Gastroesophageal sphincter (tissue), 3 donors: ENCODE results near the gene IDUA.

ENCODE experiments used
- EP300 ChIP-seq: sonication (generic); formaldehyde crosslinking; IDR thresholded peaks from one replicate; pipeline ENCODE4 v1.6.1; 2017; ENCODE audit warnings: antibody characterized with exemption, mild to moderate bottlenecking
- POLR2A ChIP-seq, 2 donors: fragments of 450-650 bp; IDR thresholded peaks; one replicate each; pipeline ENCODE4 v1.6.1; 2017; ENCODE audit warnings: antibody characterized with exemption in 2 of 2, mild to moderate bottlenecking in 2 of 2, moderate library complexity in 1 of 2
- POLR2AphosphoS5 ChIP-seq: sonication (generic); formaldehyde crosslinking; IDR thresholded peaks from one replicate; pipeline ENCODE4 v1.6.1; 2017; ENCODE audit warnings: antibody characterized with exemption
- TF ChIP-seq, protein P1 (sequence below), 4 experiments: fragments of 200-600 bp in 2 of 4; fragments of 450-650 bp in 2 of 4; sonication (generic) in 1 of 4; IDR thresholded peaks; one replicate each; pipeline ENCODE4 v1.5.1; 2017 to 2019; ENCODE audit warnings: antibody characterized with exemption in 4 of 4, mild to moderate bottlenecking in 2 of 4, moderate library complexity in 2 of 4

DNA sequence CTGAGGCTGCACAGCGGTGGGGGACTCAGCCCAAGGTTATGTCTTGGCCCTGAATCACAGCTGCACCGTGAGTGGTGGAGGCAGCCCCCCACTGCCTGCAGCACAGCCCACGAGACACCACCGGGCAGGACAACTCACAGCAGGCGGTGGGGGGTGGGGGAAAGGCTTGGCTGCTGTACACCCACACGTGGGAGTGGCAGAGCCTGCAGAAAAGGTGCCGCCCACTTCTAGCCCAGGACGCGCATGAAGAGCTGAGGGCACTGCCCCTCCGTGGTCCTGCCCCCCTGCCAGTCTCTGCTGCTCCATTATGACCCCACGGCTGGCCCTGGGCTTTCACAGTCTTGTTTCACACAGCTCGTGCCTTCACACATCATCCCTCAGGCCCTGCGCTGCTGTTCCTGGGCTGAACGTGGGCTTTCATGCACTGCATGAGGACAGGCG is 65.4 kb downstream of the IDUA start:
- TF ChIP-seq, protein P1, sequence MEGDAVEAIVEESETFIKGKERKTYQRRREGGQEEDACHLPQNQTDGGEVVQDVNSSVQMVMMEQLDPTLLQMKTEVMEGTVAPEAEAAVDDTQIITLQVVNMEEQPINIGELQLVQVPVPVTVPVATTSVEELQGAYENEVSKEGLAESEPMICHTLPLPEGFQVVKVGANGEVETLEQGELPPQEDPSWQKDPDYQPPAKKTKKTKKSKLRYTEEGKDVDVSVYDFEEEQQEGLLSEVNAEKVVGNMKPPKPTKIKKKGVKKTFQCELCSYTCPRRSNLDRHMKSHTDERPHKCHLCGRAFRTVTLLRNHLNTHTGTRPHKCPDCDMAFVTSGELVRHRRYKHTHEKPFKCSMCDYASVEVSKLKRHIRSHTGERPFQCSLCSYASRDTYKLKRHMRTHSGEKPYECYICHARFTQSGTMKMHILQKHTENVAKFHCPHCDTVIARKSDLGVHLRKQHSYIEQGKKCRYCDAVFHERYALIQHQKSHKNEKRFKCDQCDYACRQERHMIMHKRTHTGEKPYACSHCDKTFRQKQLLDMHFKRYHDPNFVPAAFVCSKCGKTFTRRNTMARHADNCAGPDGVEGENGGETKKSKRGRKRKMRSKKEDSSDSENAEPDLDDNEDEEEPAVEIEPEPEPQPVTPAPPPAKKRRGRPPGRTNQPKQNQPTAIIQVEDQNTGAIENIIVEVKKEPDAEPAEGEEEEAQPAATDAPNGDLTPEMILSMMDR (IDR thresholded peaks at IDR 0.05): no peak
- no peak for TF ChIP-seq POLR2A (IDR thresholded peaks at IDR 0.05)
- TF ChIP-seq POLR2AphosphoS5: no peak
- no peak for TF ChIP-seq EP300
